ENCODE results near the gene TPRN.

TPRN gene

DNA sequence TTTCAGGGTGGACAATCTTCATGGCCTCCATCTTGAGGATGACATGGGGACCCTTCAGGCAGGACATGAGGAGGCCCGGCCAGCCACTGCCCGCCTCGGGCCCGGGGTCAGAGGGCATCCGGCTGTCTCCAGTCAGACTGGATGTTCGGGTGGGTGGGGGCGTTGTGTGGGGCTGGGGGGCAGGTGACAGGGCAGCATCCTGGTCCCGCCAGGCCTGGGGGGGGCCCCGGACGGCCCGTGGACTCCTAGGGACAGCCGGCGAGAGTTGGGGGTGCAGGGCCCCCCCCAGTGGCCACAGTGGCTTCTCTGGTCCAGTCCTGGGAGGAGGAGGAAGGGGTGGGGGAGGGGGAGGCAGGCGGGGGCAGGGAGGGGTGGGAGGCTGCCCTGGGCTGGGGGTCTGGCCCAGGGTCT, 20.6 kb upstream of the TPRN start:
- DNase-seq (ENCODE audit: low read depth) = no peak
- H3K4me3 ChIP-seq (ENCODE audit: low read length) = no peak overlapping the region
- TF ChIP-seq, protein P1, sequence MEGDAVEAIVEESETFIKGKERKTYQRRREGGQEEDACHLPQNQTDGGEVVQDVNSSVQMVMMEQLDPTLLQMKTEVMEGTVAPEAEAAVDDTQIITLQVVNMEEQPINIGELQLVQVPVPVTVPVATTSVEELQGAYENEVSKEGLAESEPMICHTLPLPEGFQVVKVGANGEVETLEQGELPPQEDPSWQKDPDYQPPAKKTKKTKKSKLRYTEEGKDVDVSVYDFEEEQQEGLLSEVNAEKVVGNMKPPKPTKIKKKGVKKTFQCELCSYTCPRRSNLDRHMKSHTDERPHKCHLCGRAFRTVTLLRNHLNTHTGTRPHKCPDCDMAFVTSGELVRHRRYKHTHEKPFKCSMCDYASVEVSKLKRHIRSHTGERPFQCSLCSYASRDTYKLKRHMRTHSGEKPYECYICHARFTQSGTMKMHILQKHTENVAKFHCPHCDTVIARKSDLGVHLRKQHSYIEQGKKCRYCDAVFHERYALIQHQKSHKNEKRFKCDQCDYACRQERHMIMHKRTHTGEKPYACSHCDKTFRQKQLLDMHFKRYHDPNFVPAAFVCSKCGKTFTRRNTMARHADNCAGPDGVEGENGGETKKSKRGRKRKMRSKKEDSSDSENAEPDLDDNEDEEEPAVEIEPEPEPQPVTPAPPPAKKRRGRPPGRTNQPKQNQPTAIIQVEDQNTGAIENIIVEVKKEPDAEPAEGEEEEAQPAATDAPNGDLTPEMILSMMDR (IDR thresholded peaks at IDR 0.05; ENCODE audit: insufficient read depth, low read depth, low read length, missing control alignments) = no peak

DNA sequence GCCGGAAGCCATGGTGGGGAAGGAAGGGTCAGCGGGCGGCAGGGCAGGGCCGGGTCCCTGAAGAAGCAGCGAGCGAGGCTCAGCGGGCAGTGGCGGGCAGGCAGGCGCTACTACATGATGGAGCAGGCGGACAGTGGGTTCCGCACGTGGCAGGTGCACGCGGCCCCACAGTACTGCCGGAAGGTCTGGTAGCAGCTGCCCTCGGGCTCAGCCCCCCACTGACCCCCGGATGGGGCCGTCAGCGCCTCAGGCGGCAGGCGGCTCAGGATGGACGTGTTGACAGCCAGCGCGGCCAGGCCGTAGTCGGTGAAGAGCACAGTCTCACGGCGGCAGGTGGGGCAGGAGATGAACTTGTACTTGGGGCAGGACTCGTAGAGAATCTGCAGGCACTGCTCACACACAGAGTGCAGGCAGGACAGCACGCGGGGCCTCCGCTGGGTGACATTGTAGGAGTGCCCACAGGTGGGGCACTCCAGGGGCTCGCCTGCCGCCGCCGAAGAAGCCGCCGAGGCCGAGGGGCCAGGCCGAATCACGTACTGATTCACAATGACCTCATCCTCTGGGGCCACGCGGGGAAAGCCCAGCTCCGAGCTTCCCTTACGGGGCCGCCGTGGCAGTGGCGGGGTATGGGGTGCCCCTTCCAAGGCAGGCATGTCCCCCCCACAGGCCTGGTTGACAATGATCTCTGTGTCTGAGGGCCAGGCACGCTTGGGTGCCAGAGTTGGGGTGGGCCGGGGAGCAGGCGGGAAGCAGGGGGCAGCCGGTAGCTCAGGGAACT, 20.0 kb upstream of the TPRN start:
- TF ChIP-seq, protein P1 (IDR thresholded peaks at IDR 0.05; ENCODE audit: insufficient read depth, low read depth, low read length, missing control alignments) = no peak
- DNase-seq (ENCODE audit: low read depth) = no peak
- H3K4me3 ChIP-seq (ENCODE audit: low read length) = no peak overlapping the region

DNA sequence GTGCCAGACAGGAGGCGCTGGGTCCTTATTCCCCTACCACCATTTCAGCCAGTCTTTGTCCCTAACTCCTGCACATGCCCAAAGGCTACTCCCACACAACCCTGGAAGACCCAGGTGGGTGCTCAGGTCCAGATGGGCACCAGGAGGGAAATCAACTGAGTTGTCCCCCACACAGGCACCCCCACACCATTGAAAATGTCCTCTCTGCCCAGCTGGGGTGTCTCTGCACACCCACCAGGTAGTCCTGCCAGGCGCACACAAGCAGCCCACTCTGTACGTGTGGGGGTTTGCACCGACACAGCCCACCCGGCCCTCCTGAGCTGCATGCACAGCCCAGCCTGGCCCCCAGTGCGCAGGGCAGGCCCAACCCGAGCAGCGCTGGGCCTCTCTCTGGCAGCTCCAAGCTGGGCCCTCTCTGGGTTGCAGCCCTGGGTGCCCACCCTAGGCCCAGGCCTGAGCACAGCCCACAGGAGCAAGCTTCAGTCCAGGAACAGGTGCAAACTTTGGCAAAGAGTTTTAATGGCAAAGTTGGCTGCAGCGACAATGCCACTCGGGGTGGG, 19.3 kb upstream of the TPRN start:
- no peak for DNase-seq (ENCODE audit: low read depth)
- TF ChIP-seq, protein P1 (IDR thresholded peaks at IDR 0.05; ENCODE audit: insufficient read depth, low read depth, low read length, missing control alignments) = no peak
- H3K4me3 ChIP-seq (ENCODE audit: low read length) = no peak overlapping the region

DNA sequence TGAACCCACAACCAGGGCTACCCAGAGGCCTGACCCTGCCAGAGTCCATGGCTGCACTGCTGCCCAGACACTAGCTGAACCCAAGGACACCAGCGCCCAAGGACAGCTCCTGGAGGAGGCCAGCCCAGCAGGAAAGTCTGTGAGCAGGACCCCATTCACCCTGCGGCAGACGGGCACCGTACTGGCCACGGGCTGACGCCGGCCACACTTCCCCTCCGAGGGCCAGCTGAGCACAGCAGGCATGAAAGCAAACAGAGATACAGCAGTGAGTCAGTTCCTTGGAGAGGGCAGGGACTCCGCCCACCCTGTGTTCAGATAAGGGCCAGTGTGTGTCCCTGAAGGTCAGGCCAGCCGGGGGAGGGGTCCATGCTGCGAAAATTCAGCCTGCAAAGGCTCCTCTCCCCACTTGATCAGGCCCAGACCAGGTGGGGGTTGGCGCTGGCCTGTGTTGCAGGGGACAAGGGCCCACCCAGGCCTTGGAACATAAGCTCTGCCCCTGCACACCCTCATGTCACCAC, 18.3 kb upstream of the TPRN start:
- TF ChIP-seq, protein P1 (IDR thresholded peaks at IDR 0.05; ENCODE audit: insufficient read depth, low read depth, low read length, missing control alignments) = no peak
- peak; percentile 36 for DNase-seq (ENCODE audit: low read depth)
- no peak overlapping the region for H3K4me3 ChIP-seq (ENCODE audit: low read length)

DNA sequence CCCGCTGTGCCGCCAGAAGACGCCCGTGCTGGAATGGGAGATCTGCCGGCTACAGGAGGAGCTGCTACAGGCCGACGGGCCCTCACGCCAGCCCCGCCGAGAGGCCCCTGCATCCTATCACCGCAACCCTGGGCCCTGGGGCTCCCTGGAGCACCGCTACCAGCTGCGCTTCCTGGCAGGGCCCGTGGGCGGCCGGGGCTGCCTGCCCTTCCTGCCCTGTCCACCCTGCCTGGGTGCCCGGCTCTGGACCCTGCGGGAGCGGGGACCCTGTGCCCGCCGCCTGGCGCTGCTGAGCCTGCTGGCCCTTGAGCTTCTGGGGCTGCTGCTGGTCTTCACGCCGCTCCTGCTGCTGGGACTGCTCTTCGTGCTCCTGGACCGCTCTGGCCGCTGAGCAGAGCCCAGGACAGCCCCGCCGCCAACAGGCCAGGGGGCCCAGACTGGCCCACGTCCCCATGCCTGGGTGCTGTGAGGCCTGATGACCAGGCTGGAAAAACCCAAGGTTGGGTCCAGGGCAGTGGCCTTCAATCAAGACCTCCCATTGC, 17.7 kb upstream of the TPRN start:
- no peak overlapping the region for H3K4me3 ChIP-seq (ENCODE audit: low read length)
- no peak for DNase-seq (ENCODE audit: low read depth)
- TF ChIP-seq, protein P1 (IDR thresholded peaks at IDR 0.05; ENCODE audit: insufficient read depth, low read depth, low read length, missing control alignments) = no peak

DNA sequence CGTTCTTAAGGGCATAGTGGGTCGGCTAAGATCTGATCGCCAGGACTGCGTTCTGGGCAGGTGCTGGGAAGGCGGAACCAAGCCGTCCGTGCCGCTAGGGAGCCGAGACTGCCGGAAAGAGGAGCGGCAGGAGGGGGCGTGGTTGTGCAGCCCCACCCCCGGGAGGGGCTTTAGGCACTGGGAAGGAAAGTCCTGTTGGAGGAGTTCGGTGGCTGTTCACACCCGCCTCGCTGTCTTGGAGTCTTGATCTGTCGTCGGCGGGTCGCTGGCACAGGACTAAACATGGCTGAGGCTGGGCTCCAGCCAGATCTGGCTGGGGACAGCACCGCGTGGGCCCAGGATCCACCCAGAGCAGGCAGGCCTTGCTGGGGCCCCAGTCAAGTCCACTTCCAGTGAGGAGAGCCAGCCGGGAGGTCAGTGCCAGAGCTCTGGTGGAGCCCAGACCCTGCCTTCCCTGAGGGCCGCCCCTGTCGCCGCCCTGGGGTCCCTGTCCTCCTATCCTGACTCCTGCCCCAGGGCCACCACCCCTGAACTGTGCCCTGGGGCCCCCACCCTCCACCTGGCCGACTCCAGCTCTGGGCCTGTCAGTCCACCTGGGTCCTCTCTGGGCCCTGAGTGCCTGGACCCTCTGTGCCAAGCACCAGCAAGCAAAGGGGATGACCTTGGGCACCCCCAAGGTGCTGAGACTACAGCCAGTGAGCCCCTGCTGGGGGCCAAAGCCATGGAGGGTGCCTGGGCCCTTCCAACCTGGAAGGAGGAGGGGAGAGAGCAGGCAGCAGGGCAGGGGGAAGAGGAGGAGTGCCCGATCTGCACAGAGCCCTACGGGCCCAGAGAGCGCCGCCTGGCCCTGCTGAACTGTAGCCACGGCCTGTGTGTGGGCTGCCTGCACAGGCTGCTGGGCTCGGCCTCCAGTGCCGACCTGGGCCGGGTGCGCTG, 17.0 kb upstream of the TPRN start:
- TF ChIP-seq, protein P1 (IDR thresholded peaks at IDR 0.05; ENCODE audit: insufficient read depth, low read depth, low read length, missing control alignments) = peak; percentile 21
- H3K4me3 ChIP-seq (ENCODE audit: low read length) = peak overlapping the region; percentile 45
- DNase-seq (ENCODE audit: low read depth) = peak; percentile 87
